Activated T-cell treated with anti-CD3 and anti-CD28 coated beads for 4 hours (primary cell): ENCODE measurements around the gene PSMB5.

Experiments
- DNase-seq: peaks from one replicate; pipeline ENCODE4 v3.0.0-alpha.2; 2020

Gene PSMB5

DNA sequence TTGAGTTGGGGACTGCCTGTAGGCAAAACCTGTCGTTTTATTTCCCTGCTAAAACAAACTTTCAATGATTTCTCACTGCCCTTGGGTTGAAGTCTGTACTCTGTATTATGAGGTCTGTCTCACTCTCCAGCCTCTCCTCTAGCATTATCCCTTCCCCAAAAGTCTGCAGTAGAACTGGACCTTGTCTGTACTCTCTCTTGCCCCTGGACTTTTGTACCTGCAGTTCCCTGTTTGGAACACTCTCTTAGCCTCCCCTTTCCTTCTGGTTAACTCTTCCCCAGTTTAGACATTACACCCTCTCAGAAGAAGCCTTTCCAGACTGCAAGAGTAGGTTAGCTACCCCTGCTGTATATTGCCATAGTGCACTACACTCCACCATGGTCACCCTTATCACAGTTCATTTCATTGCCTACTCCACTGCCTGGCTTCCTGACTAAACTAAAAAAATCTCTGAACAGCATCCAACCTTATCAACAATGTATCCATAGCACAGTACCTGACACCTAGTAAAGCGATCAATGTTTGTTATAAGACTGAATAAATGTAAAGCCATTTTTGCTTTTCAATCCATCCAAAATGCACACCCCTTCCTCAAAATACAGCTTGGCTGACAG lies 48.7 kb downstream of the PSMB5 start:
- DNase-seq, result no peak

DNA sequence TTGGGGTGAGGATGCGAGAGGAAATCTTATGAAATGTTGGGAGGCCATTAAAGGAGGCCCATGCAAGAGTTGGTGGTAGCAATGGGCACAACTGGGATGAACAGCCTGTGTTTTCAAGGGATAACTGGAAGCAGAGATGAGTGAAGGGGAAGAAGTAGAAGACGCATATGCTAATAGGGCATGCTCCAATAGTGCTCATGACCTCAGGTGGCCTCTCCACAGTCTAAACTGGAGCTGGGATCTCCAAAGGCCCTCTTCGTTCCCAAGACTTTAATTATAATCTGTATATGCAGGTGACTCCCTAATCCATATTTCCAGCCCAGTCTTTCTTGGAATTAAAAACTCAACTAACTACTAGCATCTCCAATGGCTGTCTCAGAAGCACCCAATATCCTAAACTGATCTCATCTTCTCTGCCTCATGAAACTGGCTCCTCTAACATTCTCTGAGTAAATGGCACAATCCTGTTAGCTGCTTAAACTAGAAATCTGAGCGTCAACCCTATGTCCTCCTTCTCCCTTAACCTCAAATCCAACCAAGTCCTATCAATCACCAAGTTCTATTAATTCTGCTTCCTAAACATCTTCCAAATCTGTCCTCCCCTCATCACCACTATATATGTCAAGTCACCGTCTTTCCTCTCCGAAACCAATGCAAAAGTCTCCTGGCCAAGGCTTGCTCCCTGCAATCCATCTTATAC lies 49.6 kb downstream of the PSMB5 start:
- no peak for DNase-seq

DNA sequence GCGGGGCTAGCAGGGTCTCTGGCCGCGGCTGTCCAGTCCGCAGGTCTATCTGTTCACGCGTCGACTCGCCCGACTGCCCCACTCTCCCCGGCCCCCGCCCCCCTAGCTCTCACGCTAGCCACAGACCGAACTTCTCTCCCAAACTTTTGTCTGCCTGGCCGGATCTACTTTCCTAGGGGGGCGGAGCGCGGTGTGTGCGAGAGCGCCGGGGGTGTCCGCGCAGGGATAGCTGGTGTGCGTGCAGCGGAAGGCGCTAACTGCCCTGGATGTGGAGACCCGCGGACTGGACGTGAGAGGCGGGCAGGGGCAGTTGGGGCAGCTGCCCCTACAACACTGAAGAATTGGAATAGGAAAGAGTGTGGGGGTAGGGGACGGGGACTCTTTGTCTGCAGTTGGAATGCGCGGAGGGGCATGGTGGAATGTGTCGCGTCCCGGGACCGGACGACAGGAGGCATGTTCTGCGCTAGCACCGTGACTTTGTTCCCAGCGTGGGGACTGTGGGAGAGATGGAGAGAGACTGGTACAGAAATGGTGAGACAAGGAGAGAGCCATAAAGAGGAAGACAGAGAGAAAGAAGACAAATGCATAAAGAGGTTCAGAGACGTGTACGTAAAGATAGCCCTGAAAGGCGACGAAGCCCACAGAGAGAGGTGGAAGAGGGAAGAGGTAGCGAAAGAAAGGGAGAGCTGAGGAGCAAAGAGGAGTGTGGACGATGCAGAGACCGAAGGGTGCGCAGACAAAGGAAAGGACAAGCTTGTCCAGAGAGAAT lies 52.0 kb downstream of the PSMB5 start, which contains the start of gene AJUBA:
Gene AJUBA, minus strand, starts transcription at position 75 of the 769 bp plus-strand sequence. CDS start 285 bp downstream, outside the sequence.
- peak; percentile 67 for DNase-seq

DNA sequence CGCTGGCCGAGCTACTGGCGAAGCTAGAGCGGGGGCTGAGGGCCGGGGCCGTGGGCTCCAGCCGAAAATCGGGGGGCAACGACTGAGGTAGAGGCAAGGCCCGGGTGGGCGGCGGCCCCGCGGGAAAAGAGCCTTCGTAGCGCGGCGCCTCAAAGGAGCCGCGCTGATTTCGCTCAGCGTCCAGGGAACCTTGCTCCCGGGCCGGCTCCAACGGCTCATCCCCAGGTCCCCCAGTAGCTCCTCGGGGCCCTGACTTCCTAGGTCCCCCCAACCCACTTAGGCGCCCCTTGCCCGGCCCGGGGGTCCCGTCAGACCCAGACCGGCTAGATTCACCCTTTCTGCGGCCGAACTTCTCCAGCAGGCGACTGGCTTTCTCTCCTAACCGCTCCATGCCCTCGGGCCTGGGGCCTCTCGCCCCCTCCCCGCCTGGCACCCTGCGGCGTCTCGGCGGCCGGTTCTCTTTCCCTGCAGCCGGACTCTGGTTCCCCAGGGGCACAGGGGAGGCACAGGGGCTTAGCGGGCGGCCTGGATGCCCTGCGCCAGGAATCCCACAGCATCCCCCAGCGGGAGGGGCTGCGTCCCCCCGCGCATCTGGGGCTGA lies 52.7 kb downstream of the PSMB5 start:
- DNase-seq, result no peak

DNA sequence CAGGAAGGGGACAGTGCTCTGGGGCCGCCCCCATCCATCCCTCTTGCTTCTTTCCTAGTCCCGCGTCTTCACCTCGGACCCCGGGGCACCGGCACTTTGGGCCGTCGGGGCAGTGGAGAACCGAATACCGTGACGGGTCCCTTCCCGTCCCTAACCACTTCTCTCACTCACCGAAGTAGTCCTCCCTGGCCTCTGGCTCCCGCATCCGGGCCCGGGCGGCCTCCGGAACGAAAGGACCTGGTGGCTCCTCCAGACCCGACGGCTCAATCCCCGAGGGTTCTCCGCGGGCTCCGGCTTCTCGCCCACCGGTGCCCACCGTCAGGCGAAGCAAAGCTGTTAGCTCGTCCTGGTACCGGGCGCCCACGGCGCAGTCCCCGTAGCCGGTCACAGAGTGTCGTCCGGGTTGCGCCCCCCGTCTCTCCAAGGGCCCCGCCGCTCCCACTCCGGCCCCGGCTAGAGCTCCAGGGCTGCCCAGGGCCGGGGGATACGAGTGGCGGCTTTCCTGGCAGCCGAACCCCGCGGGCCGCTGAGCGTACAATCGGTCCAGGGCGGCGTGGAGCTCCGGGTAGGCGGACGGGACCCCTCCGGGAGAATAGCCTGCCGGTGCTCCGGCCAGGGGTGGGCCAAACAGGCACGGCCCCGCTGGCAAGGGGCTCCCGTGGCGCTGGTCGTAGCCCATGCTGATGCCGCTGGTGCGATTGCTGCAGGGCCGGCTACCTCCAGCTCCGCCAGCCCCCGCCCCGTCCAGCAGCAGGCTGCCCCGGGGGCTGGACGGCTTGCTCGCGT lies 53.4 kb downstream of the PSMB5 start:
- DNase-seq, result no peak

DNA sequence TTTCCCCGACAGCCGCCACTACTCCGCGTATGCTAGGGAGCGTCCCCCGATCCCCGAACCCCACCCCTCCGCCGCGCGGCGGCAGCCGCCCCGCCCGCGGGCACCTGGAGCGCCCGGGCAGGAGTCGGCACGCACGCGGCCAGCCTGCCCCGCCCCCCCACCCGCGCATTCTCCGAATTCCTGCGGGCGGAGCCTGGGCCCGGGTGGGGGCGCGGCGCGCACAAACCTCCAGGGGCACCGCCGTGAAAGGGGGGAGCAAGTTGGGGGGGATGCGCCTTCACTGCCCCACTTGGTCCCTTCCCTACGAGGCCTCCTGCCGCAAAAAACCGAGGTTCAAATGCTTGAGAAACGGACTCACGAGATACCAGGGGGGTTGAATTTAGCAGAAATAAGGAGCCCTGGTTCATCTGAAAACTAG lies 54.0 kb downstream of the PSMB5 start:
- peak; percentile 38 for DNase-seq

DNA sequence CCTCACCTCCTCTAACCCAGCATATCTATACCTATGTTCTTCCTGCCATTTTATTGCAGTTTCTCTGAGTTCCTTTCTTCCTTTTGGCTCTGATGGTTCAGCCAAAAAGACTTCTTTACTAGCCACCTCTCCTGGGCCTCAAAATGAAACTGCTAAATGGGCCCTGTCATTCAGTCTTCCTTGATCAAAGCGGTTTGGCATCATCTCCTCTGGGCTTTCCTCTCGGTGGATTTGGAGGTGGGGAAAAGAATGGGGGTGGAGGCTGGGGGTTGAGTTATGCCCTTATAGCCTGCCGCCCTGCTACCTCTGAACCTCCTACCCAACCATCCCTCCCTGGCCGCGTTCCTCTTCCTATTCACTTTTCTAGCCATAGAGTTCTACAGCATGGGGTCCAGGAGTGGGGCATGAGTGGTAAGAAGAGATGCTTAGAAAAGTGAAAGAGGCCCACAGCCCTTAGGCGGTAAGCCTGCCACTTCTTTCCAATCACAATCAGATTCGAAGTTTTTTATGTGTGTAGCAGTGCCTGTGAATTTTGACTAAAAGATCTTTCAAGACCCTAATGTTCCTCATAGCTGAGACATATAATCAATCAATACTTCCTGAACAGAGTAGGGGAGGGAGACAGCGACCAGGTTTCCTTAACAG lies 54.8 kb downstream of the PSMB5 start:
- DNase-seq, result no peak

DNA sequence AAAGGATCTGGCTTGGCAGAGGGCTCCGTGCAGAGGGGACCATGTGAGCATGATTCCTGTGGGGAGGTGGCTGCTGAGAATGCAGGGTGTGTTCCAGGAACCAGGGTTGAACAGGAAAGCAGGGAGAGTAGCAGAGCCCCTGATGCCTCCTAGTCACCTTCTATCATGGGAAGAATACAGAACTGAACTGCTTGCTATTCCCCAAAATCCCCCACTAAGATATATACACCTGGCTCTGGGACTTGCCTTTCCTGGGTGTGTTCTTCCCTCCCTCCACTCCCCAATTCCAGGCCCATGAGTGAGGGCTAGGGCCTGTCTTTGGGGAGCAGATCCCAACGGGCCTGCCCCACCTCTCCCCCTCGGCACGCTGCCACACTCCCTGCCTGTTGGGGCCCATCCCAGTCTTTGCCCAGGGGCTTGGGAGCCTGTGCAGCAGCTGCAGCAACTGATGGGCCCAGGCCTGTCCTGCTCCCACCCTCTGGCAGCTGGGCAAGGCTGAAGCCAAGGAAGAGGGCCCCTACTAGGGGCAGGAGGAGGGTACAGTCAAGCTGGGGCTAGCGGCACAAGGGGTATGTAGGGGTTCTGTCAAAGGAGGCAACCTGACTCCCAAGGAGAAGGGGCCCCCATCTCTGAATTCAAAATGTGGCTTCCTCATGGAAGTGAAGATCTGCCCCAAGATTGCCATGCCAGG lies 55.6 kb downstream of the PSMB5 start:
- no peak for DNase-seq

DNA sequence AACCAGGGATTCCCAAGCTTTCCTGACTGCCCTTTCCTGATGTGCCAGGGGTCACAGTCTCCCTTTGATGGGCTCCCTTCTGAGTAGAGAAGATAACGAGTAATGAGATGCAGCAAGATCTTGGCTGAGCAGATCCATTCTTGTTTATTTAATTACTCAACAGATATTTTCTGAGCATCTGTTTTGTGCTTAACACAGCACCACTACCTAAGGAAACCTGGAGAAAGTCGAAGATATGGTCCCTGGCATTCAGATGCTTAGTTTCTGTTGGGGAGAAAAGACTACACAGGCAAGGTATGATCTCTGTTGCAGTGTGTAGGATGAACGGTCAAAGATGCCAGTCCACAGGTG lies 56.2 kb downstream of the PSMB5 start:
- no peak for DNase-seq

DNA sequence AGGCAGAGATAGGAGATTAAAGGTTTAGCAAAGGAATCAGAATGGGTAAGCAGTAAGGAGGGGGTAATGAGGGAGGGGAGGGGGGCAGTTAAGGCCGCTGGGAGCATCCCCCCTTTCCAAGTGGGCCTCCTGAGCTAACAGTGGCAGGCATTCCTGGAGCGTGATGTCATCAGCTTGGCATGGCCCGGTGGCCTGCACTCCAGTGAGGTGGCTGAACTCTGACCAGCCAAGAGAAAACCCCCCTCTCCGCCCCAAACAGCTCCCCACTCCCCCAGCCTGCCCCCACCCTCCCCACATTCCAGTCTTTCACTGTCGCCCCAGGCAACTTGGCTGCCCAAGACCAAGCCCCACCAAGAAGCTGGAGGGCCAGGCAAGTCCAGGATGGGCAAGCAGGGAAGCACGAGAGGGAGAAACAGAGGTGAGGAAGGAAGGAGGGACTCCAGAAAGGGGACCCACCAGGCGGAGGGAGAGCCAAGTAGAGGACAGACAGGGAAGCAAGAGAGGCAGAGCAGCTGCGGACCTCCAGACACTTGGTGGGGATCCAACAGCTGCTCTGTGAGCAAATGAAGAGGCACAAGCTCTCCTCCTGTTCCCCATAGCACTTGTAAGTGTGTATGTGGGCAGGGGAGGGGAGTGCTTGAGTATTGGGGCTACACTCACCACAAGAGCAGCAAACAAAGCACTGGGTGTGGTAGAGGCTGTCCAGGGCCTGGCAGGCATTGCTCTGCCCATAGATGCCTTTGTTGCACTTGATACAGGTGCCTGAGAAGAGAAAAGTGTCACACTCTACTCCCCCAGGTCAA lies 56.8 kb downstream of the PSMB5 start:
- DNase-seq, result no peak

DNA sequence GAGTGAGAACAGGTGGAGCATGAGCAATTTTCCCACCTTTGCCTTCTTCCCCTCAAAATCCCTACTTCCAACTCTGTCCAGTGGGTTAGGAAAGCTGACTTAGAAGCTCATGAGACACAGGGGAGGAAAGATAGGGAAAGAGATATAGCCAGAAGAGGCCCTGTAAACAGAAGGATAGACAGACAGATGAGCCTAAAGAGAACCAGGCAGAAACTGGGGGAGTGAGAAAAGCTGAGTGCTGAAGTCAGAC lies 57.3 kb downstream of the PSMB5 start:
- DNase-seq, result no peak

DNA sequence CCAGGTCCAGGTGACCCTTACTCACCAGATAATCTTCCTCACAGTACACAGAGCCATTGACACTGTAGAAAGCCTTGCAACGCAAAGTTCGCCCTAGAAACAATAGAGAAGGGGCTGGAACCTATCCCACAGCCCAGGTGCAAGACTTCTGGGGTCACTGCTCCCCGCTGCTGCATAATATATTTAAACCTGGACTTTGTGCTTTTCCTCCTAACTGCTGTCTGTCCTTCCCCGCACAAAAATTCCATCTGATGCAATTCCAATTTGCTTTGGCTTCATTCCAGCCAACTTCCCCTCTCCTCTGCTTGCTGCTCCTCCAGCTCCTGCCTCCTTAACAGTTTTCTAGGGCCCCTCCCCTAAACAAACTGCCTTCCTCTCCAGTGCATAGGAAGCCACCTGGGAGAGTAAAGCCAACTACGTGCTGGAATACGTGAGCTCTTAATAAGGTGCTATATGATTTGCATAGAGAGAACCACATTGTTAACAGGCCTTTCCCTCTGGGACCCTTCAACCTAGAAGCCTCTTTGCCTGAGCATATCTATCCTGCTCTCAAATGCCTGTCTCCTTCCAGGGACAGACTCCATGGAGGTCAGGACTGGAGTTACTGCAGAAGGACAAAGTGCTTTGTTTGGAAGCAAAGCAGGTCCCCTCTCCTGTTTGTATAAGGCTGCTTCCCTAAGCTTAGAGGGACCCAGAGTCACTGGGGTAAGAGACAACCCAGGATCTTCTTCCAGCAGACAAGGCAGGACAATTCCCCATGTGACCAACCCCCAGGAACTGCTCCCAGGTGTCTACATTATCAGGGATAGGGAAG lies 57.9 kb downstream of the PSMB5 start:
- no peak for DNase-seq
